B cell (primary cell): ENCODE measurements around the gene HAO1. TPM values are rescaled to one million over a fixed set of nuclear protein-coding genes. Genes with fewer than 3 reads are reported as not detected.

Source experiments
- ATAC-seq: fragments of 200-7000 bp; cut with Tn5 transposase; one replicate; pipeline ENCODE4 v1.10.0; 2021; ENCODE audit warnings: low read depth, mild to moderate bottlenecking, moderate number of reproducible peaks, moderate library complexity
- CTCF ChIA-PET: fragments of 350-600 bp; sonication (Branson Sonifier 250); formaldehyde crosslinking; loops from one replicate; lab custom pipeline; 2021; ENCODE audit warnings: antibody characterized with exemption, inconsistent platforms; lab: Charles Lee
- POLR2A ChIA-PET: fragments of 350-600 bp; sonication (Branson Sonifier 250); formaldehyde crosslinking; loops from one replicate; lab custom pipeline; 2021; ENCODE audit warnings: antibody characterized with exemption; lab: Charles Lee
- DNase-seq: peaks from one replicate; pipeline ENCODE4 v3.0.0; 2013
- H2AFZ ChIP-seq: 2 replicates; pipeline ENCODE4 v1.6.1; 2012; ENCODE audit warnings: mild to moderate bottlenecking, low read depth, low read length; ENCODE audit not compliant: insufficient read depth, poor library complexity, severe bottlenecking
- H3K27ac ChIP-seq, 2 donors: 1 replicate in 1 of 2; 2 replicates in 1 of 2; pipeline ENCODE4 v1.5.1; 2012 to 2013; ENCODE audit warnings: low read length in 2 of 2, mild to moderate bottlenecking in 2 of 2, moderate library complexity in 1 of 2
- H3K27me3 ChIP-seq, 4 experiments: fragments of 200-600 bp in 1 of 4; sonication (generic) in 1 of 4; replicated peaks in 1 of 4; 1 replicate in 2 of 4; 2 replicates in 2 of 4; pipeline versions ENCODE4 v1.6.1 to v1.7.0; 2013 to 2016; ENCODE audit warnings: low read length in 3 of 4, mild to moderate bottlenecking in 2 of 4, mixed read lengths in 1 of 4, moderate library complexity in 1 of 4; ENCODE audit not compliant: insufficient read depth in 4 of 4, control insufficient read depth in 3 of 4; ENCODE audit errors: control extremely low read depth in 1 of 4
- H3K36me3 ChIP-seq, 2 experiments: replicated peaks in 1 of 2; 1 replicate in 1 of 2; 2 replicates in 1 of 2; pipeline versions ENCODE4 v1.6.1 to v1.7.1; 2013; ENCODE audit warnings: low read length in 1 of 2; ENCODE audit not compliant: insufficient read depth in 2 of 2, control insufficient read depth in 1 of 2; ENCODE audit errors: control extremely low read depth in 1 of 2, extremely low read depth in 1 of 2
- H3K4me1 ChIP-seq, 2 donors: fragments of 200-600 bp in 1 of 2; sonication (generic) in 1 of 2; 1 replicate in 1 of 2; 2 replicates in 1 of 2; pipeline versions ENCODE4 v1.5.1 to v1.6.1; 2013 to 2017; ENCODE audit warnings: low read length in 2 of 2; ENCODE audit not compliant: control insufficient read depth in 2 of 2, insufficient read depth in 2 of 2
- H3K4me2 ChIP-seq: replicated peaks from 2 replicates; pipeline ENCODE3; 2012; ENCODE audit warnings: mild to moderate bottlenecking, low read depth, low read length; ENCODE audit not compliant: poor library complexity, severe bottlenecking
- H3K4me3 ChIP-seq, 5 experiments: fragments of 200-600 bp in 1 of 5; sonication (generic) in 1 of 5; 1 replicate in 3 of 5; 2 replicates in 2 of 5; pipeline versions ENCODE4 v1.5.1 to v1.7.0; 2011 to 2016; ENCODE audit warnings: low read length in 4 of 5, mild to moderate bottlenecking in 4 of 5, low read depth in 2 of 5, control low read depth in 1 of 5, moderate library complexity in 1 of 5; ENCODE audit not compliant: insufficient read depth in 1 of 5; ENCODE audit errors: control extremely low read depth in 1 of 5, extremely low read depth in 1 of 5
- H3K79me2 ChIP-seq: fragments of 200-600 bp; sonication (generic); one replicate; pipeline ENCODE4 v1.6.0; 2016; ENCODE audit warnings: low read length; ENCODE audit not compliant: control insufficient read depth, insufficient read depth
- H3K9ac ChIP-seq: fragments of 200-600 bp; sonication (generic); 2 replicates; pipeline ENCODE4 v1.6.1; 2017; ENCODE audit warnings: mild to moderate bottlenecking, low read length, moderate library complexity
- H3K9me3 ChIP-seq, 3 donors: one replicate each; pipeline versions ENCODE4 v1.6.1 to v1.7.1; 2013; ENCODE audit warnings: low read length in 2 of 3; ENCODE audit not compliant: control insufficient read depth in 2 of 3, insufficient read depth in 1 of 3; ENCODE audit errors: control extremely low read depth in 1 of 3
- H4K20me1 ChIP-seq: 2 replicates; pipeline ENCODE4 v1.6.0; 2012; ENCODE audit warnings: mild to moderate bottlenecking, low read length; ENCODE audit not compliant: insufficient read depth, control insufficient read depth, poor library complexity, severe bottlenecking
- H3K27ac Mint-ChIP-seq: one replicate; pipeline ENCODE4 v1.8.0; 2021; ENCODE audit warnings: mixed read lengths
- H3K27me3 Mint-ChIP-seq: one replicate; pipeline ENCODE4 v1.8.0; 2021; ENCODE audit warnings: mixed read lengths
- H3K4me1 Mint-ChIP-seq: one replicate; pipeline ENCODE4 v1.8.0; 2021; ENCODE audit warnings: mixed read lengths
- H3K4me3 Mint-ChIP-seq: one replicate; pipeline ENCODE4 v1.8.0; 2021; ENCODE audit warnings: mixed read lengths
- H3K9me3 Mint-ChIP-seq: one replicate; pipeline ENCODE4 v1.8.0; 2022; ENCODE audit warnings: mixed read lengths; ENCODE audit not compliant: insufficient read depth
- CTCF ChIP-seq: fragments of 200-600 bp; IDR thresholded peaks from one replicate; pipeline ENCODE4 v1.8.0; 2022; ENCODE audit warnings: antibody characterized with exemption, mild to moderate bottlenecking
- EZH2 ChIP-seq: IDR thresholded peaks from 2 replicates; pipeline ENCODE4 v1.6.1; 2012; ENCODE audit warnings: borderline replicate concordance, low read depth, mild to moderate bottlenecking, moderate library complexity, low read length; ENCODE audit not compliant: insufficient read depth, poor library complexity, severe bottlenecking
- WGBS: methylation state at CpG from one replicate; pipeline ENCODE4 v1.1.5; 2013; ENCODE audit warnings: missing lambda C conversion rate; ENCODE audit not compliant: insufficient coverage; 5-methylcytosine and 5-hydroxymethylcytosine counted together
- intact Hi-C: fragments of 100-400 bp; cut with micrococcal nuclease; formaldehyde crosslinking; loops from one replicate; pipeline ENCODE4 v1.10.0; 2022
- polyA plus RNA-seq: library from polyadenylated mRNA; depleted of rRNA; stranded (reverse); fragments of >200 nt; gene quantifications from 2 replicates; pipeline ENCODE4 v1.2.3, GENCODE V29; 2012
- total RNA-seq, 2 donors: library from RNA; stranded (reverse); fragments of 120-200 nt in 1 of 2; gene quantifications; 1 replicate in 1 of 2; 2 replicates in 1 of 2; pipeline versions ENCODE4 v1.2.3 to v1.2.4, GENCODE V29; 2013 to 2022

The HAO1 gene
- total and polyA plus RNA-seq, 2 donors (not counting 1 experiment from before 2014, with no cell fraction given): not detected

- WGBS: 78% methylated on average over 2 of the region's 4 CpGs
- no peak overlapping the region for H3K9ac ChIP-seq
- H3K27ac ChIP-seq: no peak overlapping the region
- no peak overlapping the region for H3K4me3 ChIP-seq
- ChIA-PET POLR2A (no interaction called here), CTCF (interaction anchor here (0.7 kb wide), 1 partner anchor 693 kb away, joined by 3 read pairs; no protein-coding TSS in a partner anchor)
- H3K9me3 Mint-ChIP-seq: no peaks in the 10 kb centered on the region
- H3K79me2 ChIP-seq: no peaks in the 10 kb centered on the region
- DNase-seq (no peak), ATAC-seq (no peak)
- TF ChIP-seq CTCF (no peak), EZH2 (no peak)
- no peaks in the 10 kb centered on the region for H3K36me3 ChIP-seq
- H3K4me2 ChIP-seq: no peak overlapping the region
- H3K4me1 ChIP-seq: no peaks in the 10 kb centered on the region
- H3K4me3 Mint-ChIP-seq: no peak overlapping the region
- H3K27ac Mint-ChIP-seq: no peak overlapping the region
- no peaks in the 10 kb centered on the region for H3K27me3 ChIP-seq
- H3K9me3 ChIP-seq: no peaks in the 10 kb centered on the region
- intact Hi-C loops: no loop called here
- no peaks in the 10 kb centered on the region for H3K4me1 Mint-ChIP-seq
- H4K20me1 ChIP-seq: no peaks in the 10 kb centered on the region
- no peaks in the 10 kb centered on the region for H3K27me3 Mint-ChIP-seq
- no peak overlapping the region for H2AFZ ChIP-seq
These were observed 81.5 kb downstream of the HAO1 start for GRCh38 chr20:7858734-7859250.

GRCh38 chr20:7856756-7857155 lies 83.5 kb downstream of the HAO1 start:
- intact Hi-C loops: no loop called here
- no peak overlapping the region for H3K9ac ChIP-seq
- H3K27ac ChIP-seq: no peak overlapping the region
- no peak overlapping the region for H2AFZ ChIP-seq
- H3K36me3 ChIP-seq: no peaks in the 10 kb centered on the region
- Mint-ChIP-seq H3K4me1 (no peaks in the 10 kb centered on the region), H3K9me3 (no peaks in the 10 kb centered on the region), H3K27me3 (no peaks in the 10 kb centered on the region), H3K27ac (no peak overlapping the region), H3K4me3 (no peak overlapping the region)
- no peaks in the 10 kb centered on the region for H3K9me3 ChIP-seq
- ATAC-seq: no peak
- no peak for TF ChIP-seq CTCF
- TF ChIP-seq EZH2: no peak
- ChIA-PET POLR2A (no interaction called here), CTCF (no interaction called here)
- no peak overlapping the region for H3K4me2 ChIP-seq
- no peaks in the 10 kb centered on the region for H3K27me3 ChIP-seq
- no peaks in the 10 kb centered on the region for H3K4me1 ChIP-seq
- H4K20me1 ChIP-seq: no peaks in the 10 kb centered on the region
- WGBS: 0% methylated on average over 1 of the region's 2 CpGs
- no peak overlapping the region for H3K4me3 ChIP-seq
- DNase-seq: no peak
- no peaks in the 10 kb centered on the region for H3K79me2 ChIP-seq
